Measurements from ENCODE around the gene ASIC2.

Gene ASIC2

GRCh38 chr17:33288954-33289353 lies 4.1 kb downstream of the ASIC2 start:
- Histone ChIP-seq H3K36me3 (ENCODE audit: control insufficient read depth in 2 of 2, insufficient read depth in 1 of 2, low read length in 2 of 2) (no peaks in the 10 kb centered on the region), H3K27ac (ENCODE audit: extremely low read depth, low read depth, low read length) (no peak overlapping the region), H3K4me1 (ENCODE audit: control insufficient read depth, insufficient read depth, low read length) (peaks cover 9% of the 10 kb centered on the region), H3K9me3 (ENCODE audit: control insufficient read depth, insufficient read depth, low read depth, low read length) (no peaks in the 10 kb centered on the region), H3K4me3 (ENCODE audit: low read depth, low read length) (no peak overlapping the region)
- ChIA-PET CTCF (interaction anchor here (0.6 to 1.0 kb wide), 3 partner anchors 20 to 1577 kb away, joined by 3 read pairs; no protein-coding TSS in a partner anchor), POLR2A (no interaction called here)
- no peak for TF ChIP-seq ZNF398 (tag by site-specific recombination; IDR thresholded peaks at IDR 0.05)
- TF ChIP-seq ZNF214 (tag by site-specific recombination; IDR thresholded peaks at IDR 0.05; ENCODE audit: borderline replicate concordance): no peak
- no peak for TF ChIP-seq ZNF354C (tag by site-specific recombination; IDR thresholded peaks at IDR 0.05; ENCODE audit: borderline replicate concordance, low read depth)
- no peak for TF ChIP-seq ZNF280D (tag by site-specific recombination; IDR thresholded peaks at IDR 0.05)
- TF ChIP-seq ZNF221 (tag by site-specific recombination; IDR thresholded peaks at IDR 0.05; ENCODE audit: borderline replicate concordance): no peak
- TF ChIP-seq ZNF433 (tag by site-specific recombination; IDR thresholded peaks at IDR 0.05; ENCODE audit: low read depth): no peak
- no peak for TF ChIP-seq OSR2 (tag by site-specific recombination; IDR thresholded peaks at IDR 0.05)
- TF ChIP-seq ZBTB6 (tag by site-specific recombination; IDR thresholded peaks at IDR 0.05): no peak
- TF ChIP-seq ZNF394 (tag by site-specific recombination; IDR thresholded peaks at IDR 0.05; ENCODE audit: borderline replicate concordance): no peak
- TF ChIP-seq ZBTB10 (tag by site-specific recombination; IDR thresholded peaks at IDR 0.05): no peak

- ChIA-PET CTCF (interaction anchor here (1.2 kb wide), 1 partner anchor 359 kb away, joined by 6 read pairs; no protein-coding TSS in a partner anchor), POLR2A (no interaction called here)
- peaks cover 9% of the 10 kb centered on the region for H3K4me1 ChIP-seq (ENCODE audit: control insufficient read depth, insufficient read depth, low read length)
- H3K9me3 ChIP-seq (ENCODE audit: control insufficient read depth, insufficient read depth, low read depth, low read length): no peaks in the 10 kb centered on the region
- no peak overlapping the region for H3K4me3 ChIP-seq (ENCODE audit: low read depth, low read length)
- H3K27ac ChIP-seq (ENCODE audit: extremely low read depth, low read depth, low read length): no peak overlapping the region
- no peaks in the 10 kb centered on the region for H3K36me3 ChIP-seq (ENCODE audit: control insufficient read depth in 2 of 2, insufficient read depth in 1 of 2, low read length in 2 of 2)
- TF ChIP-seq GLIS1 (tag by site-specific recombination; IDR thresholded peaks at IDR 0.05): no peak
- TF ChIP-seq ZNF202 (tag by site-specific recombination; IDR thresholded peaks at IDR 0.05; ENCODE audit: borderline replicate concordance): no peak
- TF ChIP-seq ZSCAN18 (tag by site-specific recombination; IDR thresholded peaks at IDR 0.05): no peak
- TF ChIP-seq PRDM1 (tag by site-specific recombination; IDR thresholded peaks at IDR 0.05): no peak
- TF ChIP-seq SCRT2 (tag by site-specific recombination; IDR thresholded peaks at IDR 0.05): no peak
- no peak for TF ChIP-seq YY1 (tag by site-specific recombination; IDR thresholded peaks at IDR 0.05)
- no peak for TF ChIP-seq ZBTB48 (tag by site-specific recombination; IDR thresholded peaks at IDR 0.05)
- no peak for TF ChIP-seq ZNF629 (tag by site-specific recombination; IDR thresholded peaks at IDR 0.05)
- no peak for TF ChIP-seq KLF17 (tag by site-specific recombination; IDR thresholded peaks at IDR 0.05)
- TF ChIP-seq ZNF704 (tag by site-specific recombination; IDR thresholded peaks at IDR 0.05): no peak
- no peak for TF ChIP-seq BCL11B (tag by site-specific recombination; IDR thresholded peaks at IDR 0.05; ENCODE audit: low read depth)
- TF ChIP-seq MZF1 (tag by site-specific recombination; IDR thresholded peaks at IDR 0.05; ENCODE audit: borderline replicate concordance): no peak
Observed at GRCh38 chr17:33287096-33287725, 5.9 kb downstream of the ASIC2 start.
